HG02870 (cell line): ENCODE data around the gene TMEM127.
A peak's percentile ranks its signal among the peaks of the same experiment; 100 is the strongest.
"Not testable (repeated sequence)": the region's sequence is repeated elsewhere in the genome, so short reads cannot be mapped to it uniquely, and the experiment has no call there.

ENCODE experiments used
- ATAC-seq: cut with Tn5 transposase; IDR thresholded peaks from one replicate; pipeline ENCODE4 v1.9.1; 2021; ENCODE audit warnings: mild to moderate bottlenecking, moderate library complexity; ENCODE audit not compliant: unreplicated experiment

Gene TMEM127

DNA sequence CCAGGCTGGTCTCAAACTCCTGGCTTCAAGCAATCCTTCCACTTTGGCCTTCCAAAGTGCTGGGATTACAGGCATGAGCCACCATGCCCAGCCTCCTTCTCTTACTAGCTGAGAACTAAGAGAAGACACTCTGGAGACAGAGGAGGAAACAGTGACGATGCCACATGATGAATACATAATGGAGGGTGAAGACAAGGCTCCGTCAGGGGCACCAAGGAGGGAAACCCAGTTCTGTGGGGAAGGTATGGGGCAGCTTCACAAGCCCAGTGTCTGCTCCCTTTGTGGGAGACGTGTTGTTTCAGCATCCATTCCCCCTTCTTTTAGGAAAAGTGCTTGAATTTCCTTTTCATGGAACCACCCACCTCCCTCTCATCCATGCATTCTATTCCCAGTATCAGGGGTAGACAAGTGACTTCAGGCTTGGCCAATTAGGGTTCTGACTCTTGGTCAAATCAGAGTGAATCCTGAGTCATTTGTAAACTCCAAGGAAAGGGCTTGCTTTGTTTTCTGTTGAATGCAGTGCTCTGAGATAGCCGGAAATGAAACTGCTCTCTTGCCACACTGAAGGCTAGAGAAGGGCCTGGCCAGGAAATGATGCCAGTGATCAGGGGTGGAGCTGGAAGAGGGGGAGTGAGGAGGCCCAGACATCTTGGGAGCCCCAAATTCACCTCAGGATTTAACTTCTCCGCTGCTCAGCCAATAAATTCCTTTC lies 23.7 kb downstream of the TMEM127 start:
- peak; percentile 78 for ATAC-seq

DNA sequence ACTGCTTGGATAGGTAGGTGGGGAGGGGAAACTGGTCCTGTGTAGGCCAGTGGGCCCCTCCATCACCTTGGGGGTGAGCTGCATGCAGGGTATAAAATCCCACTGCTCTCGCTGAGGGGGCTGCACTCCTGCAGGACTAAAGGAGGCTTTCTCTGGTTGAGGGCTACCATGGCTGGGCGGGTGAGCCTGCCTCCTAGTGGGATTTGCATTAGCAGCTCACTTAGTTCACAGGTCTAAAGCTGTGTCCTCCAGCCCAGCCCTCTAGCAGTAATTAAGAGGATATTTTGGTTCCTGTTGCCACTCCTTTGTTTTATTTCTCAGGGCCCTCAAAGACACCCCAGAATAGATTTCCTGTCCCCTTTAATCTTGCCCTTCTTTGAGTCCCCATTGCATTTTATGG lies 24.6 kb downstream of the TMEM127 start:
- ATAC-seq, result no peak

DNA sequence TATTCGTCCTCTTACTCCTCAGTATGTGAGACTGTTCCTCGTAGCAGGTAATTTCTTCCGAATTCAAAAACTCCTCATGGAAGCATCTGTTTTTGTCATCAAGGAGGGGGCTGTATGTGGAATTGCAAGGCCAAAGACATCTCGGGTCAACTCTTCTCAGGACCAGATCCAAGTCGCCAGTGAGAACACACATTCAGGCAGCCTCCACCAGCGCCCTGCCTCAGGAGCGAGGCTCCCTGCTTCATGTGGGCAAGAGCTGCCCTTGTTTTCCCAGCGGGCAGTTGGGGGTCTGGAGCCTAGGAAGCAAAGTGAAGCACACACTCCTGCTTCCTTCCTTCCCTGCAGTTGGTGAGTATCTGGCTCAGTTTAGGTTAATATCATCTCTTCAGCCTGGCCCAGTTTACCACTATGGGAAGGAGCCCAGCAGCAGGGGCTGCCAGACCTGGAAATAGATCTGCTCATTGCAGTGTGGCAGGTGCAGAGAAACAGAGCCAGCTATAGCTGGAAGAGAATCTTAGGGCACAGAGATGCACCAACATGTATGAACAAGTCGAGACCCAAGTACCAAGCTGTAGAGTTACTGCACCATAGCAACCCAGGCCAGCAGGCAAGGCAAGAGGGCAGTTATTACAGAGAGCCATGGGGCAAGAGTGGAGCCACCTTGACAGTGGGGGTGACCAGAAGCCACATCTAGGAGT lies 25.3 kb downstream of the TMEM127 start:
- ATAC-seq, result no peak

DNA sequence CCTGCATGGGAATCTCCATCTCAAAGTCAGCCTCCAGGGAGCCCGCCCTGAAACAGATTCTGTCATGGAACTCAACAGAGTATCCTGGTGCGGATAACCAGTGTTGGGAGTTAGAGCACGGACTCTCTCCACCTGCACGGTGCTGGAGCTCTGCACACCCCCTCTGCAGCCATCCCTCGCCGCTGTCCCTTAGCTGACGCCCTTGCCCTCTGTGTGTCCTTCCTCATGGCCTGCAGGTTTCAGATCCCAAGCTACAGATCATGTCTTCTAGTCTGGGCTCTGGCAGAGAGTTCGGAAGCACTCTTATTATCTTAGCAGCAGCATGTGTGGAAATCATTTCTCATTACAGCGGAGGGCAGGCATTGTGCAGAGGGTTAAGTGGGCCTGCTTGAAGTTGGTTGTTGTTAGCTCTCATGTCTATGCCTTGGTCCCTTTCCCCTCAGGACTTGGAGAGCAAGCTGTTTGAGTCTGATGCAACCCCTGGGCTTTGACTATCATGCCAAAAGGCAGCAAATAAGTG lies 26.0 kb downstream of the TMEM127 start:
- ATAC-seq, result no peak

DNA sequence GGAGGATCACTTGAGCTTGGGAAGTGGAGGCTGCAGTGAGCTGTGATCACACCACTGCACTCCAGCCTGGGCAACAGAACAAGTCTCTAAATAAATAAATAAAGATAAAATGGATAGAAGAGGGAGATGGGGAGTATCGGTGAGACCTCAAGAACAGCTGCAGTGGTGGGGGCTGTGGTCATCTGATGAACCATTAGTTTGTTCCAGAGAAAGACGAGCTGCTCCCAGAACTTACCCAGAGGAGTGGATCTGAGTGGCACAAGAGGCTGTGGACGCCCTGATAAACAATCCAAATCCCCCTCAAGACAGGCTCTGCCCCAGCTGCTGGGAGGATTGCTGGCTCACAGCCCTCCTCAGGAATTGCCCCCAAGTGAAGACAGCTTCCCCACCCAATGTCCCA lies 26.7 kb downstream of the TMEM127 start:
- no peak for ATAC-seq

DNA sequence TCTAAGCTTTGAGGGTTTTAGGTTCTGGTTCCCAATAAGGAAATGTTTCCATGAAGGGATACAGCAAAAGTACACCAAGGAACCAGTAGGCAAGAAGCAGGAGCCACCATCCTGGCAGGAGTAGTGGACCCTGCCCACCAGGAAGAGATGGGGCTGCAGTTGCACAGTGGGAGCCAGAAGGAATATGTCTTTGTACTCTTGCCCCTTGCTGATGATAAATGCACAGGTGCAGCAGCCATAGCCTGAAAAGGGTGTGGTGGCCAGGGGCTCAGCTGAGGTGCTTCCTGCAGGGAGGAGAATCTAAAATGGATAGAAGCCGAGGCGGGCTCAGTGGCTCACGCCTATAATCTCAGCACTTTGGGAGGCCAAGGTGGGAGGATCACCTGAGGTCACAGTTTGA lies 27.5 kb downstream of the TMEM127 start:
- ATAC-seq, result no peak

DNA sequence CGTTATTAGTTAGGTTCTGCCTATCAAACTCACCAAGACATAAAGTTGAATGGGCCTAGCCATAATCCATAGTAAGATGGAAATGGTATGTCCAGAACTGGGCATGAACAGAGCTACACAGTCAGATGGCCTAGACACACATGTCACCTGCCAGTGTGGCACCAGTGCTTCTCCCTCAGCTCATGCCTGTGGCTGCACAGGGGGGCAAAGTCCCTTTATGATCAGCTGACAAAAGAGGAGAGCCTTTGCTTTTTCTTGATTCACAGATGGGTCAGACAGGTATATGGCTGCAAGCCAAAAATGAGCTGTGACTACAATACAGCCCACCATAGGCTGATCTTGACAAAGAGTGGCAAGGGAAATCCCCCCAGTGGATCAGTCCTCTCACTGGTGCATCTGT lies 28.9 kb downstream of the TMEM127 start:
- no peak for ATAC-seq

DNA sequence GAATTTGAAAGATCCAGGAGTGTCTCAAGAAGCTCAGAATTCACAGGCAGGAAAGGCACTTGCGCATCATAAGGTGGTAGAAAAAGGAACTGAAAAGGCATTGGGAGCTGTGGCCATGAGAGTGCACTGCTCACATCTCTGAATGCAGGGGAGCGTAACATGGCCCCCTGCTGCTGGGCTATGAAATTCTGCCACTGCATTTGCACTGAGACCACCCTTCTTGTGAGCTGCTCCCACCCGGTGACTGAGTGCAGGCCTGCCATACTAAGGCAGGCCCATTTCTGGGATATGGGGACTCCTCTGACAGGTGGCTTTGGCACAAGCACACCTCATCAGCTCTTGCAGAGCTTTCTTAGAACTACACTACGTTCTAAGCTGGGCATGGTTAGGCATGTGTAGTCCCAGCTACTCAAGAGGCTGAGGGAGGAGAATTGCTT lies 31.9 kb downstream of the TMEM127 start:
- ATAC-seq, result peak; percentile 95

DNA sequence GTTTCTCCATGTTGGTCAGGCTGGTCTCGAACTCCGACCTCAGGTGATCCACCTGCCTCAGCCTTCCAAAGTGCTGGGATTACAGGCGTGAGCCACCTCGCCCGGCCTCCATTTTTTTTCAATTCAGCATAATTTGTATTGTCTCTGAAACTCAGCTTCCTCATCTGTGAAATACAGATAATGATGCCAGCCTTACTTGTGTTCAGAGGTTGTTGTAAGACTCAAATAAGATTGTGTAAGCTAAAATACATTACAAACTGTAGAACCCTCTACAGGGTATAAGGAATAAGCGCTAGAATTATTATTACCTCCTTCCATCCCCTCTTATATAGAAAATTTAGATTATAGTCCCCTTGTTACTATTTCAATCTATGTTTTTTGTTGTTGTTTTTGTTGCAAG lies 32.4 kb downstream of the TMEM127 start:
- ATAC-seq, result no peak

DNA sequence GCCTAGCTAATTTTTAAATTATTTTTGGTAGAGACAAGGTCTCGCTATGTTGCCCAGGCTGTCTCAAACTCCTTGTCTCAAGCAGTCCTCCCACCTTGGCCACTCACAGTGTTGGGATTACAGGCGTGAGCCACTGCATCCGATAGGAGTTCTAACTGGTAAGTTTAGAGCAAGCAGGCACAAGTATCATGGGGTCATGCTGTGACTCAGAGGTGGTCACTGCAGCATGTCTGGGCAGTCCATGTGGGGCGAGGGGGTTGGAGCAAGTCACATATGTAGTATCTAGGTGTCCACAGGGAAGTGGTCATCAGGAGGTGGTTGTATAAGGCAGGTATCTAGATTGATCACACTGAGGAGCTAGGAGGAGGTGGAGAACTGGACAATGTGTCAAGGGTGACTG lies 34.5 kb downstream of the TMEM127 start:
- ATAC-seq, result no peak

DNA sequence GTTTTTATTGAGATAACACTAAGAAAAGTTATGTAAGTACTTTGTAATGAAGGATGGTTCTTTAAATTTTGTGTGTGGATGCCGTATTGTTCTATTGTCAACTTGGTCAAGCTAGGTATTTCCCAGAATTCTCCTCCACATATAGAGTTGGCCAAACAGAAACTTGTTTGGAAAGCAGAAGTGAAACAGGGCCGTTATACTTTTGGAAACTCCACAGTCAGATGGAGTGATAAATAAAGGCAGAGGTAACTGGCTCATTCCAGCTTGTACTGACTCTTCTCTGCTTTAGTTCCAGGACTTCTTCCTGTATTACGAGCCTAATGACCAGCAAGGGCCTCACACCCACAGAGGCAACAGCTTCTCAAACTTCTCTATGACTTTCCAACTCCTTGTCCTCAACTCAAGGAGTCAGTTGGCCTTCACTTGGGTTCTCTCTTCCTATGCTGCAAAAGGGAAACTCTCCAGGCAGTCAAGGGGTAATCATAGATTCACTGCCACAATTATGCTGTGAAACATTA lies 40.7 kb downstream of the TMEM127 start:
- ATAC-seq, result peak; percentile 77

DNA sequence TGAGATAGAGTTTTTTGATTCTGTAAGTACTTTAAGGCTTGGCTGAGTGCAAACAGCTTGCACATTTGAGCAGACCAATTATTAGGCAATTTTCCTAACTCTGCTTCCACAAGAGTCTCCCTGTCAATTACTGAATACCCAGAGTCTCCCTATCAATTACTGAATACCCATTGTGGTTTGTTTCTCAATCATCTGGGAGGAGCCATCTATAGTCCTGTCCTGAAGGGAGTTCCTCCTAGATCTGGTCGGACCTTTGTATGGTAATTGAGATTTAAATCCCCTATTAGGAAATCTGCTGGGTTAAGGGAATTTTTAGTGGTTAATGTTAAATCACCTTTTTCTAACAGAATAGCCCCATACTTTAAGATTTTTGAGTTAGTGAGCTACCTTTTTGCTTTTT lies 44.7 kb downstream of the TMEM127 start:
- not testable (repeated sequence) for ATAC-seq

DNA sequence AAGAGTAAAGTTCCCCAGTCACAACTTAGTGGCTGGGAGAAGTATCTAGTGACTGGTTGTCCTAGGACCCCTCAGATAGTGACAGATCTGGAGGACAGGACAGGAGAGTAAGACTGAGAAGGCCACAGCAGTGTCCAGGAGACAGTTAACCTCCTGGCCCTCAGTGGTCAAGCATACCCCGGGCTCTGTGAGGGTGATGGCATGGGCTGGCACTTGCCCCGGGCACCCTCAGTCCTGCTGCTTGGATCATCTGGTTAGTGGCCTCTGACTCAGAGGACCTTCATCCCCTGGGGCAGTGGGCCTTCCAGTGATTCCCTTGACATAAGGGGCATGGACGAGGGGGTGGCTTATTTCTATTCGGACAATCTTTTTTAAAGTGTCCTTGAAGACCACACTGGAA lies 45.8 kb downstream of the TMEM127 start:
- ATAC-seq, result not testable (repeated sequence)

DNA sequence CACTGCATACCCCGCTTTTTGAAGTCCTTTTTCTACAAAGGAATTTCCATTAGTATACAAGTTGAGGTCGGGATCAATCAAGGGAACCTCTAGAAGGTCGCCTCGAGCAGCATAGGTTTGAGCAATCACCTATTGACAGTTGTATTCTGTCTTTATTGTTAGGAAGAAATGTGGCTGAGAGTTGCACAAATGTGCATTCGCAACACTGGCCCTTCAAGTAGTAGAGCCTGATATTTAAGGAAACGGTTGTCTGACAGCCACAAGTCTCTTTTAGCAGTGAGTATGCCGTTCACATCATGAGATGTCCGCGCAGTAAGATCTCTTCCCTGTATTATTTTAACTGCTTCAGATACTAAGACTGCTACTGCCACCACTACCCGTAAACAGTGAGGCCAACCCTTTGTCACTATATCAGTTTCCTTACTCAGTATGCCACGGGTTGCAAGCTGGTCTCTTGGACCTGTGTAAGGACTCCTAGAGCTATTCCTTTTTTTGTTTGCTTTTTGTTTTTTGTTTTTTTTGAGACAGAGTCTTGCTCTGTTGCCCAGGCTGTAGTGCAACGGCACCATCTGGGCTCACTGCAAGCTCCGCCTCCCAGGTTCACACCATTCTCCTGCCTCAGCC lies 47.2 kb downstream of the TMEM127 start:
- no peak for ATAC-seq

DNA sequence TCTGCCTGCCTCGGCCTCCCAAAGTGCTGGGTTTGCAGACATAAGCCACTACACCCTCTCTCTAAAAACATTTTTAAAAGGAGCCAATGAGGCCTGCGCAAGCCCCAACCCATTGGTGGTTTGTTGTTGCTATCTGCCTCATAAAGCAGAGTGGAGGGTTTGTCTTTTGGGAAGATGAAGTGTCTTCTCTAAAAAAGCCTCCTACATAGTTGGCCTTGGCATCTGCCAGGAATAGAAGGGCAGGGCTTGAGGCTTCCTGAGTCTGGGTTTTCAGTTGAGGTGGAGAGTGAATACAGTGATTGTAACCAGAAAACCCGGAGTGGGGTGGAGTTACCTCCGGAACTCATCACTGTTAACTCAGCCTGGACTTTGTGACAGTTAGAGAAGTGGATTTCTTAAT lies 51.2 kb downstream of the TMEM127 start:
- ATAC-seq, result no peak

DNA sequence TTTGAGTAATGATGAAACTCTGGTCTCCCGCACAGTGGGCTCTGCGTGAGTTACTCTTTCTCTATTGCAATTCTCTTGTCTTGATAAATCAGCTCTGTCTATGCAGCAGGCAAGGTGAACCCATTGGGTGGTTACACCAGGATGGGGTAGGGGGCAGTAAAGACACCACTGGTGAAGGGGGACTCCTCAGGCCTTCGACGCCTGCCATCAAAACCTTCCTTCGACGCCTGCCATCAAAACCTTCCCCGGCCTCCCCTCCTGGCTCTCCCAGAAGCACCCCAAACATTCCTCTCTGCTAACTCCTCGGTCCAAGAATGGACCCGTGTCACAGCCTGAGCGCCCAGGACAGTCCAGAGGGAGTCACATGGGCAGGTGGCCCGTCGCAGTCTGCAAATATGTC lies 52.4 kb downstream of the TMEM127 start:
- ATAC-seq, result no peak

DNA sequence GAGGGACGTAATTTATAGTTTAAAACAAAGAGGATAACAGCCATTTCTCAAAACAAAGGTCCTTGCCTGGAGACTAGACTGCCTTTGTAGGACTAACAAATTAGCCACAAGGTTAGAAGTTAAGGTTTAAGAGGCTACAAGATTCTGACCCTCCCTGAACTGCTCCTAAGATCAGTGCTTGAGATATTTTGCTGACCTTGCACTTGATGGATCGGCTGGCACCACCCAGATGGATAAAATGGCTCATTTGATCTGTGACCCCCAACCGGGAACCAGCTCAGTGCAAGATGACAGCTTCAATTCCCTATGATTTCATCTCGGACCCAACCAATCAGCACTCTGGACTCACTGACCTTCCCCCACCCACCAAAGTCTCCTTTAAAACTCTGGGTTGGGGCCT lies 53.5 kb downstream of the TMEM127 start:
- ATAC-seq, result no peak

DNA sequence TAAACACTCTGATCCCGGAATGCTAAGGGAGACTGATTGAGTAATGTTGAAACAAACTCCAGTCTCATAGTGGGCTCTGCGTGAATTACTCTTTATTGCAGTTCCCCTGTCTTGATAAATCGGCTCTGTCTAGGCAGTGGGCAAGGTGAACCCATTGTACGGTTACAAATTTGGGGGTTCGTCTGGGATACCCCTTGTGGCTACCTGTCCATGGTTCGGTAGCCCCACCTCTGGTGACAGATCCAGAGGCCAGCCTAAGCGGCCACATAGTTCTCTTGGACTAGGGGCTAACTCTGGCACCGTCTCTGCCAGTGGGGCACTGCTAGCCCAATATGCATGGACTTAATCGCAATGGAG lies 56.1 kb downstream of the TMEM127 start:
- no peak for ATAC-seq

DNA sequence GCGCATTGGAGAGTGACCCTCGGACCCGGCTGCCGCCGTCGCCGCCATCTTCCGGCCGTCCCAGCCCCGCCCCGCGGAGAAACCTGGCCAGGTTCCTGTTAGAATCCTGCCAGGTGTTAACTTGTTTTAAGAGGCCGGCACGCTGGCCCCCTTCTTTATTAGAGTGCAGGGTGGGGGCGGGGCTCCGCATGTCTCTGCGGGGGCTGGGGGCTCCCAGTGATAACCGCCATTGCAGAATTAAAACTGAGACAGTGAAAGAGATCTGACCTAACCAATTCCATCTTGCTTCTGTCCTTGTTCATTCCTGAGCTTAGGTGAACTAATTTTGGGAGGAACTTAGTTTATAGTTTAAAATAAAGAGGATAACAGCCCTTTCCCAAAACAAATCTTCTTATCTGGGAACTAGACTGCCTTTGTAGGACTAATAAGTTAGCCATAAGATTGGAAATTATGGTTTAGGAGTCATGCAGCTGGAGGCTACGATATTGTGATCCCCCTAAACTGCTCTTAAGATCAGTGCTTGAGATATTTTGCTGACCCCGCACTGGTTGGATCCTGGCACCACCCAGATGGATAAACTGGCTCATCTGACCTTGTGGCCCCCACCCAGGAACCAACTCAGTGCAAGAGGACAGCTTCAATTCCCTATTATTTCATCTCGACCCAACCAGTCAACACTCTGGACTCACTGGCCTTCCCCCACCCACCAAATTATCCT lies 56.6 kb downstream of the TMEM127 start:
- no peak for ATAC-seq

DNA sequence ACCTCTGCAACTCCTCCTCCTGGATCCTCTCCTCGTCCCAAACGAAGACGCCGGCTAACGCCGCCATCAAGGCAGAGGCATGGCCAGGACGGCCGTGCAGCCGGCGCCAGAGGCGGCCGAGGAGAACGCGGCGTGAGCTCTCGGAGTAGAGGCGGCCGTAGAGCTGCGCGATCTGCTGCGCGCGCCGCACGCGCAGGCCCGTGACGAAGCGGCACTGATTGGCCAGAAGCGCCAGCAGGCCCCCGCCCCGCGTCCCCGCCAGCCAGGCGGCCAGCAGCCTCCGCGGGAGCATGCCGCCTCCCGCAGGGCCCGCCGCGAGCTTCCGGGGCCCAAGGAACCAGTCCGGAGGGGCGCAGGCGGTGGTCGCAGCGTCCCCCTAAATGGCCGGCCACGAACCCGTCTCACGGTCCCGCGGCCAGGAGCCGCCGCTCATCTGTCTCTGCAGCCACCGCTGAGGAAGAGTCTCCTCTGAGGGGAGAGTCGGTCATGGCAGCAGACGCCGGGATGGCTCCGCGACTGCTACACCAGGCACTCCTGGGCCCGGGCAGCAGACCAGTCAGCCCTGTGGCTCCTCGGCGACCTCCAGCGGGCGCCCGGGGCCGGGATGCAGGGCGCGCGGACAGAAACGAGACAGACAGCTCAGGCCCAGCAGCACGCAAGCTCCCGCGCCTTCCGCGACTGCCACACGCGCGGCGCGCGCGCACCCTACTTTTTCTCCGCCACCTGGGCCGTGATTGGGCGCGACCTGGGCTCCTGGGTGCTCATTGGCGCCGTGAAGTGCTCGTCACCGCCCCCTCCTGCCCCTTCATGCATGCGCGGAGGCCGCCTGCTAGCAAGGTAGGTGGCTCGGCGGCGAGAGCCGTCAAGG lies 57.4 kb downstream of the TMEM127 start, which contains the start of gene STARD7:
STARD7 (minus strand) TSS at position 685 of the 868 bp plus-strand sequence; CDS start at position 292, 393 bp downstream.
- ATAC-seq, result peak; percentile 81
